GM23338 (cell line): ENCODE results near the gene CYGB.

Source experiments
- EZH2phosphoT487 ChIP-seq: fragments of 200-600 bp; sonication (generic); IDR thresholded peaks from one replicate; pipeline ENCODE4 v1.8.1; 2018; ENCODE audit warnings: antibody characterized with exemption; ENCODE audit not compliant: unreplicated experiment
- TF ChIP-seq, protein P1 (sequence below), 2 experiments: fragments of 200-600 bp in 1 of 2; sonication (generic) in 1 of 2; conservative IDR thresholded peaks; 2 replicates each; pipeline versions ENCODE4 v1.5.1 to v1.6.1; 2016 to 2017; ENCODE audit warnings: antibody characterized with exemption in 2 of 2, low read depth in 2 of 2, mild to moderate bottlenecking in 2 of 2, moderate library complexity in 1 of 2

GRCh38 chr17:76492989-76493501, 44.5 kb downstream of the CYGB start:
- no peak for TF ChIP-seq EZH2phosphoT487
- TF ChIP-seq, protein P1, sequence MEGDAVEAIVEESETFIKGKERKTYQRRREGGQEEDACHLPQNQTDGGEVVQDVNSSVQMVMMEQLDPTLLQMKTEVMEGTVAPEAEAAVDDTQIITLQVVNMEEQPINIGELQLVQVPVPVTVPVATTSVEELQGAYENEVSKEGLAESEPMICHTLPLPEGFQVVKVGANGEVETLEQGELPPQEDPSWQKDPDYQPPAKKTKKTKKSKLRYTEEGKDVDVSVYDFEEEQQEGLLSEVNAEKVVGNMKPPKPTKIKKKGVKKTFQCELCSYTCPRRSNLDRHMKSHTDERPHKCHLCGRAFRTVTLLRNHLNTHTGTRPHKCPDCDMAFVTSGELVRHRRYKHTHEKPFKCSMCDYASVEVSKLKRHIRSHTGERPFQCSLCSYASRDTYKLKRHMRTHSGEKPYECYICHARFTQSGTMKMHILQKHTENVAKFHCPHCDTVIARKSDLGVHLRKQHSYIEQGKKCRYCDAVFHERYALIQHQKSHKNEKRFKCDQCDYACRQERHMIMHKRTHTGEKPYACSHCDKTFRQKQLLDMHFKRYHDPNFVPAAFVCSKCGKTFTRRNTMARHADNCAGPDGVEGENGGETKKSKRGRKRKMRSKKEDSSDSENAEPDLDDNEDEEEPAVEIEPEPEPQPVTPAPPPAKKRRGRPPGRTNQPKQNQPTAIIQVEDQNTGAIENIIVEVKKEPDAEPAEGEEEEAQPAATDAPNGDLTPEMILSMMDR (conservative IDR thresholded peaks at IDR 0.05; ENCODE audit: low read depth in 2 of 2) = no peak
